ENCODE data around the gene WDFY4.

Gene WDFY4

GRCh38 chr10:48670978-48671913 lies 13.4 kb upstream of the WDFY4 start:
- no peak for TF ChIP-seq CTCF (IDR thresholded peaks at IDR 0.05; ENCODE audit: poor library complexity, severe bottlenecking)
- no peaks in the 10 kb centered on the region for H3K9me3 ChIP-seq (ENCODE audit: severe bottlenecking)
- no peak overlapping the region for H3K27ac ChIP-seq (ENCODE audit: poor library complexity, severe bottlenecking)
- DNase-seq (ENCODE audit: low spot score) (no peak), ATAC-seq (ENCODE audit: low read depth) (no peak)
- H3K27me3 ChIP-seq (ENCODE audit: insufficient read depth, poor library complexity, severe bottlenecking): peaks cover 4% of the 10 kb centered on the region
- H3K36me3 ChIP-seq (ENCODE audit: low read depth): no peaks in the 10 kb centered on the region
- H3K4me1 ChIP-seq (ENCODE audit: insufficient read depth, poor library complexity, severe bottlenecking): no peaks in the 10 kb centered on the region
- H3K4me3 ChIP-seq (ENCODE audit: severe bottlenecking): no peak overlapping the region

GRCh38 chr10:48671914-48672595 lies 12.6 kb upstream of the WDFY4 start:
- DNase-seq (ENCODE audit: low spot score) (no peak), ATAC-seq (ENCODE audit: low read depth) (no peak)
- no peak overlapping the region for H3K4me3 ChIP-seq (ENCODE audit: severe bottlenecking)
- H3K4me1 ChIP-seq (ENCODE audit: insufficient read depth, poor library complexity, severe bottlenecking): no peaks in the 10 kb centered on the region
- no peaks in the 10 kb centered on the region for H3K9me3 ChIP-seq (ENCODE audit: severe bottlenecking)
- TF ChIP-seq CTCF (IDR thresholded peaks at IDR 0.05; ENCODE audit: poor library complexity, severe bottlenecking): no peak
- no peaks in the 10 kb centered on the region for H3K36me3 ChIP-seq (ENCODE audit: low read depth)
- peaks cover 4% of the 10 kb centered on the region for H3K27me3 ChIP-seq (ENCODE audit: insufficient read depth, poor library complexity, severe bottlenecking)
- H3K27ac ChIP-seq (ENCODE audit: poor library complexity, severe bottlenecking): no peak overlapping the region

- no peak for DNase-seq (ENCODE audit: low spot score)
- Histone ChIP-seq H3K4me1 (ENCODE audit: insufficient read depth, poor library complexity, severe bottlenecking) (no peaks in the 10 kb centered on the region), H3K27ac (ENCODE audit: poor library complexity, severe bottlenecking) (no peak overlapping the region), H3K27me3 (ENCODE audit: insufficient read depth, poor library complexity, severe bottlenecking) (peaks cover 4% of the 10 kb centered on the region), H3K4me3 (ENCODE audit: severe bottlenecking) (no peak overlapping the region), H3K36me3 (ENCODE audit: low read depth) (no peaks in the 10 kb centered on the region), H3K9me3 (ENCODE audit: severe bottlenecking) (peaks cover 4% of the 10 kb centered on the region)
- ATAC-seq (ENCODE audit: low read depth): no peak
- TF ChIP-seq CTCF (IDR thresholded peaks at IDR 0.05; ENCODE audit: poor library complexity, severe bottlenecking): no peak
Observed at GRCh38 chr10:48672596-48673265, 11.9 kb upstream of the WDFY4 start.

GRCh38 chr10:48677625-48678024 lies 7.0 kb upstream of the WDFY4 start:
- TF ChIP-seq CTCF (IDR thresholded peaks at IDR 0.05; ENCODE audit: poor library complexity, severe bottlenecking): no peak
- Histone ChIP-seq H3K27ac (ENCODE audit: poor library complexity, severe bottlenecking) (no peak overlapping the region), H3K36me3 (ENCODE audit: low read depth) (no peaks in the 10 kb centered on the region), H3K27me3 (ENCODE audit: insufficient read depth, poor library complexity, severe bottlenecking) (no peaks in the 10 kb centered on the region), H3K4me1 (ENCODE audit: insufficient read depth, poor library complexity, severe bottlenecking) (no peaks in the 10 kb centered on the region), H3K4me3 (ENCODE audit: severe bottlenecking) (no peak overlapping the region), H3K9me3 (ENCODE audit: severe bottlenecking) (peaks cover 4% of the 10 kb centered on the region)
- no peak for ATAC-seq (ENCODE audit: low read depth)
- DNase-seq (ENCODE audit: low spot score): no peak
